Measurements from ENCODE around the gene ISCU. TPM values are rescaled to one million over a fixed set of nuclear protein-coding genes. Genes with fewer than 3 reads are reported as not detected.

Gene ISCU
- total RNA-seq, 2 donors from 2014 or later, result 82.7 to 160 TPM

GRCh38 chr12:108577458-108577857 is 15.1 kb downstream of the ISCU start:
- intact Hi-C loops (cut with DNase I), result loop anchor here (5.0 to 10.0 kb wide), 2 partner anchors 35 to 237 kb away; no protein-coding TSS in a partner anchor
- Histone ChIP-seq H3K27ac (no peak overlapping the region), H3K36me3 (replicated peaks in 1 of 2; ENCODE audit: insufficient read depth in 1 of 2, low read depth in 2 of 2) (no peaks in the 10 kb centered on the region), H3K4me1 (no peaks in the 10 kb centered on the region), H3K27me3 (no peaks in the 10 kb centered on the region), H3K4me3 (no peak overlapping the region), H3K9me3 (no peaks in the 10 kb centered on the region)
- ATAC-seq (no peak), DNase-seq (no peak)
- TF ChIP-seq POLR2A (IDR thresholded peaks at IDR 0.05) (no peak), CTCF (IDR thresholded peaks at IDR 0.05) (no peak)

- WGBS, 2 donors, result 61 to 80% methylated on average over 2 of the region's 2 CpGs
- H3K27ac ChIP-seq, result no peak overlapping the region
- no peak for TF ChIP-seq POLR2A (IDR thresholded peaks at IDR 0.05)
- ATAC-seq (no peak), DNase-seq (no peak)
- intact Hi-C loops (cut with DNase I), result loop anchor here (5.0 to 10.0 kb wide), 2 partner anchors 34 to 237 kb away; no protein-coding TSS in a partner anchor
- no peaks in the 10 kb centered on the region for H3K27me3 ChIP-seq
- no peaks in the 10 kb centered on the region for H3K4me1 ChIP-seq
- no peaks in the 10 kb centered on the region for H3K36me3 ChIP-seq (replicated peaks in 1 of 2; ENCODE audit: insufficient read depth in 1 of 2, low read depth in 2 of 2)
- H3K4me3 ChIP-seq, result no peak overlapping the region
- H3K9me3 ChIP-seq, result no peaks in the 10 kb centered on the region
These were observed 15.9 kb downstream of the ISCU start for GRCh38 chr12:108578264-108578663.

- Histone ChIP-seq H3K27me3 (no peaks in the 10 kb centered on the region), H3K4me1 (no peaks in the 10 kb centered on the region), H3K36me3 (replicated peaks in 1 of 2; ENCODE audit: insufficient read depth in 1 of 2, low read depth in 2 of 2) (no peaks in the 10 kb centered on the region), H3K9me3 (no peaks in the 10 kb centered on the region), H3K27ac (no peak overlapping the region), H3K4me3 (no peak overlapping the region)
- ATAC-seq, result no peak
- no peak for DNase-seq
- WGBS, 2 donors, result 86 to 87% methylated on average over 3 of the region's 3 CpGs
- TF ChIP-seq POLR2A (IDR thresholded peaks at IDR 0.05) (no peak), CTCF (IDR thresholded peaks at IDR 0.05) (no peak)
- intact Hi-C loops (cut with DNase I), result loop anchor here (5.0 to 10.0 kb wide), 2 partner anchors 33 to 236 kb away; no protein-coding TSS in a partner anchor
These were observed 16.4 kb downstream of the ISCU start for GRCh38 chr12:108578813-108579212.

- intact Hi-C loops (cut with DNase I), result no loop called here
- TF ChIP-seq POLR2A (IDR thresholded peaks at IDR 0.05) (no peak), CTCF (IDR thresholded peaks at IDR 0.05) (no peak)
- H3K27ac ChIP-seq, result no peak overlapping the region
- H3K36me3 ChIP-seq (replicated peaks in 1 of 2; ENCODE audit: insufficient read depth in 1 of 2, low read depth in 2 of 2), result no peaks in the 10 kb centered on the region
- ATAC-seq, result peak; percentile 53
- no peaks in the 10 kb centered on the region for H3K9me3 ChIP-seq
- no peaks in the 10 kb centered on the region for H3K27me3 ChIP-seq
- DNase-seq, result peak in 2 of 4 donors; percentile 18 to 27
- WGBS, 2 donors, result 33 to 52% methylated on average over 3 of the region's 3 CpGs
- no peak overlapping the region for H3K4me3 ChIP-seq
- H3K4me1 ChIP-seq, result no peaks in the 10 kb centered on the region
These were observed 18.1 kb downstream of the ISCU start for GRCh38 chr12:108580531-108580930.

GRCh38 chr12:108581311-108582227 is 19.2 kb downstream of the ISCU start:
- Histone ChIP-seq H3K36me3 (replicated peaks in 1 of 2; ENCODE audit: insufficient read depth in 1 of 2, low read depth in 2 of 2) (no peaks in the 10 kb centered on the region), H3K4me1 (no peaks in the 10 kb centered on the region), H3K4me3 (no peak overlapping the region), H3K27me3 (no peaks in the 10 kb centered on the region), H3K9me3 (no peaks in the 10 kb centered on the region), H3K27ac (peak overlapping the region in 1 of 4 donors; percentile 34)
- DNase-seq (no peak), ATAC-seq (no peak)
- WGBS, 2 donors, result 70 to 77% methylated on average over 12 to 27 of the region's 33 CpGs
- intact Hi-C loops (cut with DNase I), result no loop called here
- TF ChIP-seq POLR2A (IDR thresholded peaks at IDR 0.05), result no peak
- no peak for TF ChIP-seq CTCF (IDR thresholded peaks at IDR 0.05)

All from body of pancreas (tissue), 4 donors.